ENCODE results near the gene SLC25A39.

The SLC25A39 gene

GRCh38 chr17:44279346-44279665 is 45.3 kb downstream of the SLC25A39 start:
- DNase-seq (ENCODE audit: low read depth), result no peak

- no peak for DNase-seq (ENCODE audit: low read depth)
Measured at GRCh38 chr17:44277976-44278375, 46.6 kb downstream of the SLC25A39 start.

- DNase-seq (ENCODE audit: low read depth), result no peak
Measured at GRCh38 chr17:44273607-44274006, 51.0 kb downstream of the SLC25A39 start.

- DNase-seq (ENCODE audit: low read depth), result no peak
Measured at GRCh38 chr17:44272954-44273353, 51.7 kb downstream of the SLC25A39 start.

- DNase-seq (ENCODE audit: low read depth), result no peak
Measured at GRCh38 chr17:44272321-44272951, 52.2 kb downstream of the SLC25A39 start.
